ENCODE measurements around the gene TAF6. TPM values are rescaled to one million over a fixed set of nuclear protein-coding genes. Genes with fewer than 3 reads are reported as not detected.
A peak's percentile ranks its signal among the peaks of the same experiment; 100 is the strongest.
"Not testable (repeated sequence)": the region's sequence is repeated elsewhere in the genome, so short reads cannot be mapped to it uniquely, and the experiment has no call there.

The TAF6 gene
- total RNA-seq, 1 experiment from 2014 or later: 56.2 TPM

DNA sequence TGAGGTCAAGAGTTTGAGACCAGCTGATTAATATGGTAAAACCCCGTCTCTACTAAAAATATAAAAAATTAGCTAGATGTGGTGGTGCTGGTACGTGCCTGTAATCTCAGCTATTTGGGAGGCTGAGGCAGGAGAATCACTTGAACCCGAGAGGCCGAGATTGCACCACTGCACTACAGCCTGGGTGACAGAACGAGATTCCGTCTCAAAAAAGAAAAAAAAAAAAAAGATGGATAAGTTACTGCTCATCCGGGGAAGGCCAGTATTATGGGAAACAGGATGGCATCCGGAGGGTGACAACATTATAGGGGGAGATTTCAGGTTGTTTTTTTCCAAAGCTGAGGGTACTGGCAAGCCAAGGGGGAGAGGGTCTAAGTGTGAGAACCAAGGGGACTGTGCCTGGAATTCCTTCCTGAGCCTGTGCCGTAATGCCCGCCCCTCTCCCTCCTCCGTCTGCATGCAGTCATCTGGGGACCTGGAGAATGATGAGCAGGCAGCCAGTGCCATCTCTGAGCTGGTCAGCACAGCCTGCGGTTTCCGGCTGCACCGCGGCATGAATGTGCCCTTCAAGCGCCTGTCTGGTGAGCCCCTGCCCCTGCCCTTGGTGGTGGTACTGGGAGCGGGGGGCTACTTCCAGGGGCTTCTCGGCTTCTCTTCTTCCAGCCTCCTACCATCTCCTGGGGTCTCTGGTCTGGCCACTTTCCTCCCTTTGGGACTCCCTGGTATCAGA, 33.9 kb upstream of the TAF6 start:
- no peak for DNase-seq (ENCODE audit: low spot score)

DNA sequence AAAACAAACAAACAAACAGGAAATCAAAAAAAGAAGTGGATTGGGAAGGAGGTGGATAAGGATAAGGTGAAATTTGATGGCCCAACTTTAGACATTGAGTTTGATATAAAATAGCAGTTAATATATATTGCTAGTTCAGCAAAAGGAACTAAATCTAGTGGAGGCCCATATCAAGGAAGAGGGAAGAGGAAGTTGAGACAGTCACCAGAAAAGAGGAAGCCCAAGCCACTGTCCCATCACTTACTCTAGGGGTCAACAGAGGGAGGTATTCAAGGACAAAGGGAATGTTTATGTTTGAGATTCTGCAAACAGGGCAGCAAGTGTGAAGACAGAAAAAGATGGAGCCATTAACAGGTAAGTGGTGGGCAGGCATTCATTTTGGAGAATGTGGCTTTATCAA, 33.2 kb upstream of the TAF6 start:
- DNase-seq (ENCODE audit: low spot score): no peak

DNA sequence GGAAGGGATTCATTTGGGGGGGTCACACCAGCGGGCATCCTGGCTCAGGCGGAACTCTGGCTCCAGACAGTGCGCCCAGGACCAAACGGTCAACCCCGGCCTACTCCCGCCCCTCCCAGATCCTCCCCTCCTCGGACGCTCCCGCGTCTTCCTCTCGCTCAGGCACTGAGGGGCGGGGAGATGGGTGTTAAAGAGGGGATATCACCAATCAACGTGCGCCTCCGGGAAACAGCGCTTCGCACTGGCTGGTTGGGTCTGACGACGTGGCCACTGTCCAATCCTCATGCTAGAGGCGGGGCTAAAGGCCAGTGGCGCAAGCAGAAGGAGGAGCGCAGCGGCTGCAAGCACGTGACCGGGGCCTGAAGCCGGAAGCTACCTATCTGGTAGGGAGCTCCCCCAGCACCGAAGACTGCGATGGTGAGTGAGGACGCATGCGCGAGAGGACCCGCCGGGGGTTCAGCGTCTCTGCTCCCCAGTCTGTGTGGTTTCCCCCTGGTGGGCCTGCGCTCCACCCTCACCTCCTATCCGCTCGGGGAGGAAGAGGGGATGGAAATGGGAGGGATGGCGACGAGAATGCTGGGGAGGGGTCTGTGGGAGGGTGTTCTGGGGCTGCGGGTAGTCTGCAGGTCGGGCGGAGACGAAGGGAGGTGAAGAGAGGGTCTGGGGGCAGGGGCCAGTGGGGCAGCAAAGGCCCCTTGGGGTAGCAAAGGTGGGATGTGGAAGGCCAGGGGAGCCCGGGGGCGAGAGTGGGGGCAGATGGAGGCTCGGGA, 29.6 kb upstream of the TAF6 start, which contains the start of gene LAMTOR4:
TSS of gene LAMTOR4 (plus strand) at position 360 of the 770 bp plus-strand sequence. CDS start at position 415, 55 bp downstream.
- DNase-seq (ENCODE audit: low spot score): peak; percentile 99

DNA sequence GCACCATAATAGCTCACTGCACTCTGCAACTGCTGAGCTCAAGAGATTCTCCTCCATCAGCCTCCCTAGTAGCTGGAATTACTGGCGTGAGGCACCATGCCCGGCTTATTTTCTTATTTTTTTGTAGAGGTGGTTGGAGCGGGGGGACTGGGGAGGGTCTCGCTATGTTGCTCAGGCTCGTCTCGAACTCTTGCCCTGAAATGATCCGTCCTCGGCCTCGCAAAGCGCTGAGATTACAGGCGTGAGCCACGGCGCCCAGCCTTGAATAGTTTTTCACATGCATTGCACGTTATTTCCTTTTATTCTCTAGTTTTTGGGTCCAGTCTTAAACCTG, 29.0 kb upstream of the TAF6 start:
- DNase-seq (ENCODE audit: low spot score): no peak

GRCh38 chr7:100147278-100147677, 28.1 kb upstream of the TAF6 start:
- no peak for DNase-seq (ENCODE audit: low spot score)

GRCh38 chr7:100146350-100146749, 27.2 kb upstream of the TAF6 start:
- DNase-seq (ENCODE audit: low spot score): not testable (repeated sequence)

- no peak for DNase-seq (ENCODE audit: low spot score)
Measured at GRCh38 chr7:100142461-100142860, 23.3 kb upstream of the TAF6 start.

GRCh38 chr7:100141555-100141949, 22.4 kb upstream of the TAF6 start:
- DNase-seq (ENCODE audit: low spot score): no peak

- DNase-seq (ENCODE audit: low spot score): no peak
Measured at GRCh38 chr7:100137851-100138760, 18.9 kb upstream of the TAF6 start.

DNA sequence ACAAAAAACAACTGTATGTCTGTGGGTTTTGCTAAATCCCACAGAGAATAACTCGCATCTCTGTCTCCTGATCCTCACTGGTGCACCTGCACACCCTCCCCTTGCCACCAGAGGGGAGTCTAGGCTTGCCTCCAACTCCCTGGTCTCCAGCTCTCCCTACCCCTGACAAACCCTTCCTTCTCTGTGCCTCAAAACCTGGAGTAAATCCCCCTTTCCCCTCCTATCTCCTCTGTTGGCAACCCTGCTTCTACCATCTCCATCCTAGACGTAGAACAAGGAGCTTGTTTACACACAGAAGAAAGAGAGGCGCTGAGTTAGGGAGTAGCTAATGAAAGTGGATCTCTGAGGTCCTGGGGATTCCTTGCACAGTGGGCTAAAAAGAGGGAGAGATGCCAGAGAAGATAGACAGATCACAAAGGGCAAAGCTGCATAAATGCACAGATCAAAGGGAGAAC, 13.6 kb upstream of the TAF6 start:
- peak; percentile 60 for DNase-seq (ENCODE audit: low spot score)

DNA sequence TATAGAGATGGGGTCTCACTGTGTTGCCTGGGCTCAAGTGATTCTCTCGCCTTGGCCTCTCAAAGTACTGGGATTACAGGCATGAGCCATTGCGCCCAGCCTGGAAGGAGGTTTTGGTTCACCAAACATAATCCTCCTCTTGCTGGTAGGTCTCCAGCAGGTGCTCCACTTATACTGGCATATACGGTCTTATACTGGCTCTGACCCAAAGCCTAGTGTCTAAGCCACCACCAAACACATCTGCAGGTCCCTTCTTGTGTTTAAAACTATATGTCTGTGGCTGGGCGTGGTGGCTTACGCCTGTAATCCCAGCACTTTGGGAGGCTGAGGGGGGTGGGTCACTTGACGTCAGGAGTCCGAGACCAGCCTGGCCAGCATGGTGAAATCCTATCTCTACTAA, 13.0 kb upstream of the TAF6 start:
- no peak for DNase-seq (ENCODE audit: low spot score)

- DNase-seq (ENCODE audit: low spot score): peak; percentile 48
Measured at GRCh38 chr7:100130608-100131453, 11.7 kb upstream of the TAF6 start.

DNA sequence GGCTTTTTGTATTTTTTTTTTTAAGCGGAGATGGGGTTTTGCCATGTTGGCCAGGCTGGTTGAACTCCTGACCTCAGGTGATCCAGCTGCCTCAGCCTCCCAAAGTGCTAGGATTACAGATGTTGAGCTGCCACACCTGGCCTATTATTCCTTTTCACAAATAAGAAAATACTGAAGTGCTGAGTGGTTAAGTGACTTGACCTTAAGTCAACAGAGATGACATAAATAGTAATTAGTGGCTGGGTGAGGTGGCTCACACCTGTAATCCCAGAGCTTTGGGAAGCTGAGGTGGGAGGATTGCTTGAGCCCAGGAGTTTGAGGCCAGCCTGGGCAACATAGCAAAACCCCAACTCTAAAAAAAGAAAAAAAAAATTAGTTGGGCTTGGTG, 11.1 kb upstream of the TAF6 start:
- not testable (repeated sequence) for DNase-seq (ENCODE audit: low spot score)

DNA sequence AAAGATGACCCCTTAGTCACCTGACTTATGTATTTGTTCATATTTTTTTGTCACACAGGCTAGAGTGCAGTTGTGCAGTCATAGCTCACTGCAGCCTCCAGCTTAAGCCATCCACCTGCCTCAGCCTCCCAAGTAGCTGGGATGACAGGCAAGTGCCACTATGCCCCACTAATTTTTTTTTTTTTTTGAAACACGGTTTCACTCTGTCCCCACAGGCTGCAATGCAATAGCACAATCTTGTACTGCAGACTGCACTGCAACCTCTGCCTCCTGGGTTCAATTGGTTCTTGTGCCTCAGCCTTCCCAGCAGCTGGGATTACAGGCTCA, 9.4 kb upstream of the TAF6 start:
- DNase-seq (ENCODE audit: low spot score): no peak

GRCh38 chr7:100127866-100128636, 8.9 kb upstream of the TAF6 start:
- DNase-seq (ENCODE audit: low spot score): no peak

DNA sequence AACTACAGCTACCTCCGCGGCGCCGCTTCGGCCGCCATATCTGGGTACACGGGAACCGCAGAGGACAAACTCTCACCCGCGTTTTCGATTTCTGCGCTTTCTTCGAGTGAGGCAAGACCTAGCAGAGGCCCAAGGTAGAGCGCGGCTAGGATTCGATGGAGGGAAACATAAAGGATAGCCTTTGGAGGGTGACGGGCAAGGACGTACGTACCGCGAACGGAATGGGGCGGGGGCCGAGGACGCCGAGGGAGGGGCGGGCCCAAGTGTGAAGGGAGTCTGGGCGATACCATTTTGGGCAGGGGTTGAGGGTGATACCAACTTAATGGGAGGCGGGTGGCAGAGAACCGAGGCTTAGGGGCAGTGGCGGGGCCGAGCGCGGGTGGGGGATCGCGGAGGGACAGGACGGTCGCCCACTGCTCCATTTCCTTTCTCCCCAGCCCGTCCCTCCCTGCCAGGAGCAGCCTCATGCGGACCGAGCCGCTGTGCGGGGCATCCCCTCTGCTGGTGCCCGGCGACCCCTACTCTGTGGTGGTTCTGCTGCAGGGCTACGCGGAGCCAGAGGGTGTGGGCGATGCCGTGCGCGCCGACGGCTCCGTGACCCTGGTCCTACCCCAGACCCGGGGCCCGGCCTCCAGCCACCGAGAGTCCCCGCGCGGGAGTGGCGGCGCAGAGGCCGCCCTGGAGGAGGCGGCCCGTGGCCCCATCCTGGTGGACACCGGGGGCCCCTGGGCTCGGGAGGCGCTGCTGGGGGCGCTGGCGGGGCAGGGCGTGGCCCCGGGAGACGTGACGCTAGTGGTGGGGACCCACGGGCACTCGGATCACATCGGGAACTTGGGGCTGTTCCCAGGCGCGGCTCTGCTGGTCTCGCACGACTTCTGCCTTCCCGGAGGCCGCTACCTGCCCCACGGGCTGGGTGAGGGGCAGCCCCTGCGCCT, 8.0 kb upstream of the TAF6 start, which contains the start of gene MBLAC1:
TSS of gene MBLAC1 (plus strand) at position 37 of the 935 bp plus-strand sequence. CDS start at position 466, 429 bp downstream.
- DNase-seq (ENCODE audit: low spot score): peak; percentile 88

DNA sequence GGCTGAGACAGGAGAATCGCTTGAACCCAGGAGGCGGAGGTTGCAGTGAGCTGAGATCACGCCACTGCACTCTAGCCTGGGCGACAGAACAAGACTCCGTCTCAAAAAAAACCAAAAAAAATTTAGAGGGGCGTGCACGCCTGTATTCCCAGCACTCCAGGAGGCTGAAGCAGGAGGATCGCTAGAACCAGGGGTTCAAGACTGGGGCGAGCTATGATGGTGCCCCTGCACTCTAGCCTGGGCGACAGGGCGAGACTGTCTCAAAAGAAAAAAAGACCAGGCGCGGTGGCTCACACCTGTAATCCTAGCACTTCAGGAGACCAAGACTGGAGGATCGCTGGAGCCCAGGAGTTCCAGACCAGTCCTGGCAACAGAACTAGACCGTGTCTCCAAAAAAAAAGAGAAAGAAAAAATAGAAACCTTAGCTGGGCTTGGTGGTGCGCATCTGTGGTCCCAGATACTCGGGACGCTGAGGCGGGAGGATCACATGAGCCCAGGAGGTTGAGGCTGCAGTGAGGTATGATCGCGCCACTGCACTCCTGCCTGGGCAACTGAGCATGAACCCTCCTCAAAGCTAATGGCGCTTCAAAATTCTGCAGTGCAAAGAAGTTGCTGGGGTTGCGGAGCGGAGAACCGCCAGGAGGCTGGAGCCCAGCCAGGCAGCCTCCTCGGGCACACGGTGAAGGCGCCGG, 7.2 kb upstream of the TAF6 start:
- no peak for DNase-seq (ENCODE audit: low spot score)
